Activated T-helper 9 cell treated with anti-CD3 and anti-CD28 coated beads, Interleukin-2, amount 50 U/mL, for 16 hours (primary cell): ENCODE results near the gene PDCD1.

Experiments
- DNase-seq: peaks from one replicate; pipeline ENCODE4 v3.0.0-alpha.2; 2020; ENCODE audit warnings: low read depth

The PDCD1 gene

GRCh38 chr2:241865416-241865956 is 6.8 kb upstream of the PDCD1 start:
- DNase-seq = no peak

GRCh38 chr2:241864850-241865213 is 6.1 kb upstream of the PDCD1 start:
- no peak for DNase-seq

- no peak for DNase-seq
Observed at GRCh38 chr2:241864168-241864849, 5.6 kb upstream of the PDCD1 start.

- peak; percentile 59 for DNase-seq
Observed at GRCh38 chr2:241863536-241863954, 4.9 kb upstream of the PDCD1 start.

- no peak for DNase-seq
Observed at GRCh38 chr2:241862775-241863535, 4.3 kb upstream of the PDCD1 start.

- DNase-seq = no peak
Observed at GRCh38 chr2:241862093-241862492, 3.4 kb upstream of the PDCD1 start.

GRCh38 chr2:241861264-241861663 is 2.6 kb upstream of the PDCD1 start:
- no peak for DNase-seq

- no peak for DNase-seq
Observed at GRCh38 chr2:241860184-241861078, 1.7 kb upstream of the PDCD1 start.

- peak; percentile 60 for DNase-seq
Observed at GRCh38 chr2:241859436-241860183, 916 bp upstream of the PDCD1 start.

GRCh38 chr2:241859017-241859435 is 332 bp upstream of the PDCD1 start:
- DNase-seq = no peak

- DNase-seq = no peak
Observed at GRCh38 chr2:241857572-241858121, 1.0 kb downstream of the PDCD1 start.

- no peak for DNase-seq
Observed at GRCh38 chr2:241857041-241857541, 1.6 kb downstream of the PDCD1 start.

GRCh38 chr2:241855888-241856422 is 2.7 kb downstream of the PDCD1 start:
- DNase-seq = no peak

GRCh38 chr2:241855245-241855887 is 3.3 kb downstream of the PDCD1 start:
- DNase-seq = no peak

- DNase-seq = no peak
Observed at GRCh38 chr2:241854342-241855244, 4.1 kb downstream of the PDCD1 start.

- no peak for DNase-seq
Observed at GRCh38 chr2:241853651-241854341, 4.9 kb downstream of the PDCD1 start.

GRCh38 chr2:241852981-241853631 is 5.6 kb downstream of the PDCD1 start:
- no peak for DNase-seq
